Mammary epithelial cell (primary cell): Measurements from ENCODE around the gene ZNF30.

Experiments
- EZH2 ChIP-seq: IDR thresholded peaks from 2 replicates; pipeline ENCODE4 v1.6.1; 2012; ENCODE audit warnings: low read length, inconsistent platforms, borderline replicate concordance
- TF ChIP-seq, protein P1 (sequence below), 2 donors: IDR thresholded peaks in 1 of 2; conservative IDR thresholded peaks in 1 of 2; 2 replicates each; pipeline ENCODE4 v1.5.1; 2011 to 2012; ENCODE audit warnings: inconsistent platforms in 2 of 2, low read length in 2 of 2, mild to moderate bottlenecking in 2 of 2, control low read depth in 1 of 2, low read depth in 1 of 2; ENCODE audit not compliant: insufficient read depth in 1 of 2; ENCODE audit errors: extremely low read depth in 1 of 2

DNA sequence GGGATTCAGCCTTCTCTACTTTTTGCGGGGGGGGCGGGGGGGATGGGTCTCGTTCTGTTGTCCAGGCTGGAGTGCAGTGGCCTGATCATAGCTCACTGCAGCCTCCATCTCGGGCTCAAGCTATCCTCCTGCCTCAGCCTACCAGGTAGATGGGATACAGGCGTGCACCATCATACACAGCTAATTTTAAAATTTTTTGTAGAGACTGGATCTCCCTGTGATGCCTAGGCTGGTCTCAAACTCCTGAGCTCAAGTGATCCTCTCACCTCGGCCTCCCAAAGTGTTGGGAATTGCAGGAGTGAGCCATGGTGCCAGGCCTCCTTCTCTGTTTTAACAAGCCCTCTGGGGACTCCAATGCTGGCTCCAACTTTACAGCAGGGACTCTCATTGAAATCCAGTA is 37.9 kb downstream of the ZNF30 start:
- TF ChIP-seq, protein P1, sequence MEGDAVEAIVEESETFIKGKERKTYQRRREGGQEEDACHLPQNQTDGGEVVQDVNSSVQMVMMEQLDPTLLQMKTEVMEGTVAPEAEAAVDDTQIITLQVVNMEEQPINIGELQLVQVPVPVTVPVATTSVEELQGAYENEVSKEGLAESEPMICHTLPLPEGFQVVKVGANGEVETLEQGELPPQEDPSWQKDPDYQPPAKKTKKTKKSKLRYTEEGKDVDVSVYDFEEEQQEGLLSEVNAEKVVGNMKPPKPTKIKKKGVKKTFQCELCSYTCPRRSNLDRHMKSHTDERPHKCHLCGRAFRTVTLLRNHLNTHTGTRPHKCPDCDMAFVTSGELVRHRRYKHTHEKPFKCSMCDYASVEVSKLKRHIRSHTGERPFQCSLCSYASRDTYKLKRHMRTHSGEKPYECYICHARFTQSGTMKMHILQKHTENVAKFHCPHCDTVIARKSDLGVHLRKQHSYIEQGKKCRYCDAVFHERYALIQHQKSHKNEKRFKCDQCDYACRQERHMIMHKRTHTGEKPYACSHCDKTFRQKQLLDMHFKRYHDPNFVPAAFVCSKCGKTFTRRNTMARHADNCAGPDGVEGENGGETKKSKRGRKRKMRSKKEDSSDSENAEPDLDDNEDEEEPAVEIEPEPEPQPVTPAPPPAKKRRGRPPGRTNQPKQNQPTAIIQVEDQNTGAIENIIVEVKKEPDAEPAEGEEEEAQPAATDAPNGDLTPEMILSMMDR (conservative IDR thresholded peaks at IDR 0.05 in 1 of 2, IDR thresholded peaks at IDR 0.05 in 1 of 2; ENCODE audit: extremely low read depth in 1 of 2, insufficient read depth in 1 of 2, low read depth in 1 of 2, low read length in 2 of 2) = no peak
- no peak for TF ChIP-seq EZH2
